Globus pallidus (tissue), 1 donor: Measurements from ENCODE around the gene GIMAP7.
"Not testable (repeated sequence)": the region's sequence is repeated elsewhere in the genome, so short reads cannot be mapped to it uniquely, and the experiment has no call there.

Experiments used
- DNase-seq: peaks from one replicate; pipeline ENCODE4 v3.0.0-alpha.2; 2015; ENCODE audit warnings: low spot score

Gene GIMAP7

DNA sequence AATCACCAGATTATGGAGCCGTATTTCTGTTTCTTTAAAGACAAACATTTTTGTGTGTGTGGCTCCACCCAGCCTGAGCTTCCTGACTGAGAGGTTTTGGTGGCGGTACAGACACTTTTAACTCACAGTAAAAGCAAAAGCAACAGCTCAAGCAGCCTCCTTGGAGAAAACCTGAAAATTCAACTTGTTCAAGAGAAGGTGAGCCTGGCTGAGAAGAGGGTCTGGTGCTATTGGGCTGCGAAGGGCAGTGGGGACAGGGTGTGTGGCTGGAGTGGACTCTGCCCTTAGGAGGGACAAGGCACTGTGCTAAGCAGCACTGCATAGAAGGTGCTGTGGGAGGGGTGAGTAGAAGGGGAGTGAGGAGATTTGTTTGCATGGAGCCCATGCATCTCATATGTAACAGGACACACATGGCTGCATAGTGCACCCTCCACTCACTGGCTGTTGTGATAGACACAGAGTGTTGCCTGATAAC, at the start of gene GIMAP7:
Gene GIMAP7, plus strand, starts transcription at position 125 of the 475 bp plus-strand sequence. CDS start 5,103 bp downstream, outside the sequence.
- DNase-seq = no peak

DNA sequence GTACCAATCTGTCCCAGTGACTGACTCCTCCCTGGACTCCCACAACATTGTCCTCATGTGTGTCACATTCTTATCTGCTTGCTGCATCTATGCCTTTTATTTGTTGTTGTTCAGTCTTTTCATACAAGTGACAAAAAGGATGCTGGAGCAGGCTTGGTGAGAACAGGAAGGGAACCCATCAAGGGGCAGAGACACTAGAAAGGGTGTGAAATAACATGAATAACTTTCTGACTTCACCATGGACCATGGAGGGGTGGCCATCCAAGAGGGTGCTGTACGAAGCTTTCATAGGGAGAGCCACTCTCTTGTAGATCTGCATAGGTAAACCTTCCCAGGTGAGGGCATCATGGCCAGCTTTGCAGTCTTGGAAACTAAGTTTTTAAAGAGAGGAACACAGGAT, 49.7 kb upstream of the GIMAP7 start:
- no peak for DNase-seq

DNA sequence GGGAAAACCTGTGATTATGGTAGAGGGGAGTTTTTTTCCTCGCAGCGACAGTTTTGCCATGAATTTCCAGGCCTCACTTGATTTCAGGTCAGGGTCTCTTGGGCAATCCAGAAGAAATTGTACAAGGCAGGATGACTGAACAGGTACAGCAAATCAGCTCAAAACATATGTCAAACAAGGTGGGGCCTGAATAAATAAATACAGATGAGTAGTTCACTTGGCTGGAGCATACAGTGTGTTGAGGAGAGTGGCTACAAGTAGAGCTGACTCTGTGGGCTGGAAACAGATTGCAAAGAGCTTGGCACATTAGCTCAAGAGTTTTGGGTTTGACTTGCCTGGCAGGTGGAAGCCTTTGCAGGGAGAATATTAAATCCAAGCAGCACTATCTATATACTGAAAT, 49.3 kb upstream of the GIMAP7 start:
- DNase-seq = no peak

DNA sequence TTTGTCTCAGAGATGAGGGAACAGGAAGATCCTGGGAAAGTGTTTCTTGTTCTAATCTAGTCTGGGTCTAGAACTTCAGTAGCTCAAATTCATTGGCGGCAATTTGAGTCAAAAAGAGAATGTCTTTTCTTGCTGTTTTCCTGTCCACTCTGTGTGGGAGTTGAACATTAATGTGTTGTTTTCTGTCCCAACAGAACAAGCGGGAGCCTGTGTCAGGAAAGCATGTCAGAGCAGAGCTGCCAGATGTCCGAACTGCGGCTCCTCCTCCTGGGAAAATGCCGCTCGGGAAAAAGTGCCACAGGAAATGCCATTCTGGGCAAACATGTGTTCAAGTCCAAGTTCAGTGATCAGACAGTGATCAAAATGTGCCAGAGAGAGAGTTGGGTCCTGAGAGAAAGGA, 48.2 kb upstream of the GIMAP7 start:
- no peak for DNase-seq

GRCh38 chr7:150468241-150468640, 46.4 kb upstream of the GIMAP7 start:
- no peak for DNase-seq

DNA sequence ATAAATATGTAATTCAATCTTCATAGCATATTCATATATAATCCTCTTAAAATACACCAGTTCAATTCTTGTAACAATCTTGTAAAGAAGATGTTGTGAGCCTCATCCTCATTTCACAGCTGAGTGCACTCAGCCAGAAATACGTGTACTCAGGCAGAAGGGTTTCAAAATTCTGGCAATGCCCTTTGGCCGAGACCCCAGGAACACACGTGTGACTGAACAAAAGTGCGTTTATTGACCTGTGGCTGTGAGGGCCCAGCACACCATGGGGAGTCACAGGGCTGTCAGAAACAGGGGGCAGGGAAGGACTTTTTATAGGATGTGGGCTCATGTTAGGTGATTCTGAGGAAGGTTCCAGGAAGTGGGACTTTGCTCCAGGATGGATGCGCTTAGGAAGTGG, 42.8 kb upstream of the GIMAP7 start:
- no peak for DNase-seq

GRCh38 chr7:150473902-150474301, 40.8 kb upstream of the GIMAP7 start:
- DNase-seq = no peak

DNA sequence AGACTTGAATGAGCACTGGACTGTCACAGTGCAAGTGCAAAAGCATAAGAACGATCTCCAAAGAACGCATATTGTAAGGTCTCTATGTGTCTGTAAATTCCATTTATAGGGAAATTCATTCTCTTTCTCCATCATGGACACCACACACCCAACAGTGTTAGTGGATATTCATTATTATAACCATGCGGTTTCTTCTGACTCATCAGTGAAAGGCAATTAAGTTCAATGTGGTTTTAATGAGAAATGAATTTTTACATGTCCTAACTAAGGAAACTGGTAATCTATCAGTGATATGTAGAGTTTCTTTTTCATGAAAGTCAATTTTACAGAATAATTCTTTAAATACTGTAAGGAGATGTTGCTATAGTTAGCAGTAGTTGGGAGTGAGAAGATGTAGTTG, 38.4 kb upstream of the GIMAP7 start:
- no peak for DNase-seq

DNA sequence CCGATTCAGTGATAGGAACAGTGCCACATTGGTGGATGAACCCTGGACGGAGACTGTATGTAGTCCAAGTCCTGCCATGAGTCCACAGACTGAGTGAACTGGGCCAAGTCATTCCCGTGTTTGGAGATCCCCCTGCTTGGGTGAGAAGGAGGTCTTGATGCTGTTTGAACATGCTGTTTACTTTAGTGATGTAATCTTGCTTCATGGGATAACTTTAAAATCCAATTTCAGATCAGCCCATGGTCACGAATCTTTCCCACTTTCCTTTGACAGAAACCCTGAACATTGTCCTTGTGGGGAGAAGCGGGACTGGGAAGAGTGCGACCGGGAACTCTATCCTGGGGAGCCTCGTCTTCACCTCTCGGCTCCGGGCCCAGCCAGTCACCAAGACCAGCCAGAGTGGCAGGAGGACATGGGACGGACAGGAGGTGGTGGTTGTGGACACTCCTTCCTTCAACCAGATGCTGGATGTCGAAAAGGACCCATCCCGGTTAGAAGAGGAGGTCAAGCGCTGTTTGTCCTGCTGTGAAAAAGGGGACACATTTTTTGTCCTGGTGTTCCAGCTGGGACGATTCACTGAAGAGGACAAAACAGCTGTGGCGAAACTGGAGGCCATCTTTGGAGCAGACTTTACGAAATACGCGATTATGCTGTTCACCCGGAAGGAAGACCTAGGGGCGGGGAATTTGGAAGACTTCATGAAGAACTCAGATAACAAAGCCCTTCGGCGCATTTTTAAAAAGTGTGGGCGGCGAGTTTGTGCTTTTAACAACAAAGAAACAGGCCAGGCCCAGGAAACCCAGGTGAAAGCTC, 37.6 kb upstream of the GIMAP7 start:
- no peak for DNase-seq

DNA sequence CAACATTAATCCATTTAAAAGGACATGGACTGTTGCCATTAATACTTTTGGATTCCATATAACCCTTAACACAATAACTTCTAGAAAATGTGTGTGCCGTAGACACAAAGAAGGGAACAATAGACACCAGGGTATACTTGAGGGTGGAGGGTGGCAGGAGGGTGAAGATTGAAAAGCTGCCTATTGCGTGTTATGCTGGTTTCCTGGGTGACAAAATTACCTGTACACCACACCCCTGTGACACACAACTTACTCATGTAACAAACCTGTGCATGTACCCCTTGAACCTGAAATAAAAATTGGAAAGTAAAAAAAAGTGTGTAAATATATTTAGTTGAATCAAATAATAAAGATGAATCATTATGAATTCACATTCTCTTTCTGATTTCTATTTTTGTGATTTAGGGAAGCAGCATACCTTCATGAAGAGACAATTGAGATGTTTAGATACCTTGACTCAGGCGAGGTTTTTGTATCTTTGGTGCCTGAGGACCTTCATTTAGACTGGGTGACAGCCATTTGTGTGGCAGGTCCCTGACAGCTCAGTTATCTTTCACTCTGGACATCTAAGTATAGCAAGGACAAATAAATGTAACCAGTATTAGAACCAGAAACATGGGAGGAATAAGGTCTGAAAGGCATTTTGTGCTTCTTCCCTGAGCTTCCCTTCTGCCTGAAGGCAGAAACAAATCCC, 35.5 kb upstream of the GIMAP7 start:
- no peak for DNase-seq

GRCh38 chr7:150481186-150481920, 33.3 kb upstream of the GIMAP7 start:
- no peak for DNase-seq

- DNase-seq = no peak
These were observed 32.8 kb upstream of the GIMAP7 start for GRCh38 chr7:150481922-150482321.

DNA sequence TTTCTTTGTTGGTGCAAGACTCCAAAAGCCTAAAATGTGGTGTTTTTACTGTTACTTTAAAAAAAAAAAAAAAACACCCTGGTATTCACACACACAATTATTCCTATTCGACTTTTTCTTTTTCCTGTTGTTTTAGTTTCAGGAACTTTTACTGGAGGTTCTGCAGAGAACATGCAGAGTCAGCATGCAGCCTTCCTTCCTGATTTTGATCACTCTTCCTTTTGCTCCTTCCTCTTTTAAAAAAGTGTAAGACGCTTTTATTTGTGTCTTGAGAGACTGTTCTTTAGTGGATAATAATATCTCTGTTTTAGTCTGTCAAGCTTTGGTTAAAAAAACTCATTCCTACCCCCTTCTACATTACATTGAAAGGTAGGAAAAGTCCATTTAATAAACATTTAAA, 31.2 kb upstream of the GIMAP7 start:
- peak; percentile 54 for DNase-seq

DNA sequence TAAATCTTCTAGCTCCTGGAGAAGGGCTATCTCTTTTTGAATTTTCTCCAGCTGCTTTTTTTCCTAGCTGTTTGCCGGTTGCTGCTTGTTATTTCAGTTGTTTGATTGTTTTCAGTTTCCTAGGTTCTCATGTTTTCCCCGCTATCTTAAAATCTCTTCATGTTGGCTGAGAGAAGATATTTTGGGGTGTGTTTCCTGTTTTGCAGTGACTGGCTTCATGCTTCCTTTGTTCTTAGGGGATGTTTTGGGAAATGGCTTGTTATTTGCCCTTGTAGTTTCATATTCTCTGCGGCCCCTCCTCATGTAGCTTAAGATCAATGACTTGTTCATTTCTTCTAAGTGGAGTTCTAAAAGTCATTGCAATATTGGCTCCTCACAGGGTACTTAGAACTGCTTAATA, 30.6 kb upstream of the GIMAP7 start:
- not testable (repeated sequence) for DNase-seq

DNA sequence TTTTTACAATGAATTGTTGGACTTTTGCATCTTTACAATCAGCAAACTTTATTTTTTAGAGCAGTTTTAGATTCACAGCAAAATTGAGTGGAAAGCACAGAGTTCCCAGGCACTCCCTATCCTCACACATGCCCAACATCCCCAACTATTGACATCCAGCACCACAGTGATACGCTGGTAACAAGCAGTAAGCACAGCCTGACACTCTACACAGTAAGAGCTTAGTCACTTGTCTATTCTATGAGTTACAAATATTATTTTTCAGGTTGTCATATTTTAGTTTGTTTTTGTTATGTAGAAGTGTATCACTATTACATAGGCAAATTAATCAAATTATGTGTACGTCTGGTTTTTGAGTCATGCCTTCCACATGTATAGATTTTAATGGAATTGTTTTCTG, 27.0 kb upstream of the GIMAP7 start:
- DNase-seq = no peak

DNA sequence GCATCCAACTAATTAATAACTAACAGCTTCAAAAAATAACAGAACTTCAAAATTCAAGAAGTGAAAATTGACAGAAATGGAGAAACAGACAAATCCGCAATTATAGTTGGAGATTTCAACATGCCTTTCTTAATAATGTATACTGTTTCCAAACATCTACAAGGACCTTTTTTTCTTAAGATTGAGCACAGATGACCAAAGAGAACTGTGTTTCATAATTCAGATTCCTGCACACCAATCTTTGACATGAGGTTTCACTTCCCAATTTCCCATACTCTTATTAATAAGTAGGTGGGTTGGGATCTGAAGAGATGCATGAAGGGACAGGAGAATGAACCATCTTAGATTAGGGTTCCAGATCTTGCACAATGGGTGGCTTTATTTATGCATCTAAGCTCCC, 24.9 kb upstream of the GIMAP7 start:
- no peak for DNase-seq

DNA sequence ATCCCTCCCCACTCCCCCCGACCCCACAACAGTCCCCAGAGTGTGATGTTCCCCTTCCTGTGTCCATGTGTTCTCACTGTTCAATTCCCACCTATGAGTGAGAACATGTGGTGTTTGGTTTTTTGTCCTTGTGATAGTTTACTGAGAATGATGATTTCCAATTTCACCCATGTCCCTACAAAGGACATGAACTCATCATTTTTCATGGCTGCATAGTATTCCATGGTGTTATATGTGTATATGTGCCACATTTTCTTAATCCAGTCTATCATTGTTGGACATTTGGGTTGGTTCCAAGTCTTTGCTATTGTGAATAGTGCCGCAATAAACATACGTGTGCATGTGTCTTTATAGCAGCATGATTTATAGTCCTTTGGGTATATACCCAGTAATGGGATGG, 21.2 kb upstream of the GIMAP7 start:
- not testable (repeated sequence) for DNase-seq

DNA sequence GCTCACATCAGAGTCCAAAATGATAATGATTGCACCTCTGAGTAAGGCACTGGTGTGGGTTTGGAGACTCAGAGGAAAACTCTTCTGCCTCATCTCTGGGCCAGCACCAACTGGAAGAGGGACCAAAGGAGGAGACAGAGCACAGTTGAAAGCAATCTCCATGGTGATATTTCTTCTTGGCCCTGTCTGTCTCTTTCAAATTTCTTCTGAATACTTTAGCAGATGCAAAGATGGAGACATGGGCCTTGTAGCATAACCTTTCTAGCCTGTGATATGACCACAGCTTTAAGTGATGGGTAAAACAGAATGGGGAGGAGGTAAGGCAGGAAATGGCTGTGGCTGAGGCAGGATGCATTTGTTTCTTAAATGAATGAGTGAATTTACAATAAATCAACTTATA, 12.2 kb upstream of the GIMAP7 start:
- no peak for DNase-seq

GRCh38 chr7:150503155-150503554, 11.5 kb upstream of the GIMAP7 start:
- DNase-seq = no peak

DNA sequence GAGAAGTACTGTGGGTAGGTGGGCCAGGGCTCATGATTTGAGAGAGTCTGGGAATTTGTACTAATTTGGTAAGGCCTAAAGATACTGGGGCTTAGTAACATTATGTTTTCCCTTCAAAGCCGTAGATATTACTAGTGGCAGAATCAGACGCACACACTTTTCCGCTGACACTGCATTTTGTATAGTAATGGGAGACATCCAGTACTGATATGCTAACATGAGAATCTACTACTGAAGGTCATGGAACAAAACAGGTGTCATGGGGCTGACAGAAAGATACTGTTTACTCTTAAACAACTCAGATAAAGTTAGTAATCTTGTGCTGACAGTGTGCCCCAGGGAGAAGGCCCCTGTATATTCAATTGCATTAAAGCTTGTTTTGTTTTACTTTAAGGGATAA, 11.1 kb upstream of the GIMAP7 start:
- DNase-seq = no peak

DNA sequence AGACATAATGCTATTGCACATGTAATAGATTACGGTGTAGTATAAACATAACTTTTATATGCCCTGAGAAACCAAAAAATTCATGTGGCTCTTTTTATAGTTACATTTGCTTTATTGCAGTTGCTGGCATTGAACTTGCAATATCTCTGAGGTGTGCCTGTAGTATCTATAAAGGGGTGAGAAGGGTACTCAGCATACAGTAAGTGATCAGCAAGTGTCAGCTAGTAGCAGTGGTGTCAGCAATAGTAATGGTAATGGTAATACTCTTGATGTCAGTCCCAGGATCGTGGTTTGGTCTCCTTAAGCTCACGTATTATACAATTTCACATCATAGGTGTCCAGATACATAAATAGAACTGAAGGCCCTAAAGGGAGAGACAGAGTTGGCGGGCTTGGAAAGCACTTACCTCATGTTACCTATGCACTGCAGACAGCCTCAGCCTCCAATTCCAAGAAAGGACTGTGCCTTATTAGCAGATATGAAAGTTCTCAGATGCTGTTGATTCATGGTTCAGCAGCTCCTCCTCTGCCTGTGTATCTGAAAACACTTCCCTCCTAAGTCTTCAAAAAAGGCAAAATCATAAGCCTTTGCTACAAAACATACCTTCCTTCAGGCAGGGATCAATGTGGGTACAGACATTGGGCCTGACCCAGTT, 6.6 kb upstream of the GIMAP7 start:
- DNase-seq = no peak

DNA sequence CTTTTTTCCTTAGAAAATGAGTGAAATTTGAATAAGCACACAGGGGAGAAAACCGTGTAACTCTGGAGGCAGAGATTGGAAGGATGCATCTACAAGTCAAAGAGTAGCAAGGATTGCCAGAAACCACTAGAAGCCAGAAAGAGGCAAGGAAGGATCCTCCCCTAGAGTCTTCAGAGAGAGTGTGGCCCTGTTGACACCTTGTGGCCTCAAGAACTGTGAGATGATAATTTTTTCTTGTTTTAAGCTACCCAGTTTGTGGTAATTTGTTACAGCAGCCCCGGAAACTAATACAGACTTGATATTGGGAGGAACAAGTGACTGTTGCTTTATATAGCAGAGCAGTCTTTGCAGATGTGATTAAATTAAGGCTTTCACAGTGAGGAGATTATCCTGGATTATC, 3.6 kb upstream of the GIMAP7 start:
- no peak for DNase-seq
